ENCODE results near the gene BICRA. TPM values are rescaled to one million over a fixed set of nuclear protein-coding genes. Genes with fewer than 3 reads are reported as not detected.
A peak's percentile ranks its signal among the peaks of the same experiment; 100 is the strongest.

Gene BICRA
- total and polyA plus RNA-seq, 9 of the 15 experiments (the other 6 are each of a cell fraction or from before 2014, with no cell fraction given): 0.01 to 8.8 (median 1.2) TPM

DNA sequence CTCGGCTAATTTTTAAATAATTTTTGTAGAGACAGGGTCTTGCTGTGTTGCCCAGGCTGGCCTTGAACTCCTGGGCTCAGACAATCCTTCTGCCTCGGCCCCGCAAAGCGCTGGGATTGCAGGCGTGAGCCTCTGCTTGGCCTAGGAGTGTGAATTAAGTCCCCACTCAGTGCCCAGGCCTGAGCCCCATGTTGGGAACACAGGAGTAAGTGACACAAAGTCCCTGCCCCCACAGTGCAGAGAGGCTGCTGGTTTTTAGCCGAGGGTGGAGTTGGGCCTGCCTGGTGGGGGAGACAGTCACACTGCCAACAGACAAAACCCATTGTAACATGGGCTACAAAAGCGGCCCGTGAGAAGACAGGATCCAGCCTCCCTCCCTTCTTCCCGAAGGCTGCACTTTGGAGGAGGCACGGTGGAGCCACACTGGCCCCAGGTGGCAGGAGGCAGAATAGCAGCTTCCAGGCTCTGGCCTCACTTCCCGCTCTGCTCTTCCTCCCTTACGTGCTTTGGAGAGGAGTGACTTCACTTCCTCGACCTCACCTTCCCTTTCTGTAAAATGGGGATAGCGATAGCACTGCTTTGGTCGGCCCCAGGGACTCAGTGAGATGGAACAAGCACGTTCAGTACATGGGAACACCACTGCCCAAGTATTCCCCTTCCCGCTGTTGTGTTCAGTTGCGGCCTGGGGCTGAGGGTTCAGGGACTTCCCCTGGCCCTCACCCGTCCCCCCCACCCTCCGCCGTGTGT, 89.1 kb downstream of the BICRA start (continued):
- TF ChIP-seq, protein P1, sequence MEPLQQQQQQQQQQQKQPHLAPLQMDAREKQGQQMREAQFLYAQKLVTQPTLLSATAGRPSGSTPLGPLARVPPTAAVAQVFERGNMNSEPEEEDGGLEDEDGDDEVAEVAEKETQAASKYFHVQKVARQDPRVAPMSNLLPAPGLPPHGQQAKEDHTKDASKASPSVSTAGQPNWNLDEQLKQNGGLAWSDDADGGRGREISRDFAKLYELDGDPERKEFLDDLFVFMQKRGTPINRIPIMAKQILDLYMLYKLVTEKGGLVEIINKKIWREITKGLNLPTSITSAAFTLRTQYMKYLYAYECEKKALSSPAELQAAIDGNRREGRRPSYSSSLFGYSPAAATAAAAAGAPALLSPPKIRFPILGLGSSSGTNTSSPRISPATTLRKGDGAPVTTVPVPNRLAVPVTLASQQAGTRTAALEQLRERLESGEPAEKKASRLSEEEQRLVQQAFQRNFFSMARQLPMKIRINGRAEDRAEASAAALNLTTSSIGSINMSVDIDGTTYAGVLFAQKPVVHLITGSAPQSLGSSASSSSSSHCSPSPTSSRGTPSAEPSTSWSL (CRISPR knock-in tag; IDR thresholded peaks at IDR 0.05; ENCODE audit: borderline replicate concordance): no peak
- TF ChIP-seq, protein P2, sequence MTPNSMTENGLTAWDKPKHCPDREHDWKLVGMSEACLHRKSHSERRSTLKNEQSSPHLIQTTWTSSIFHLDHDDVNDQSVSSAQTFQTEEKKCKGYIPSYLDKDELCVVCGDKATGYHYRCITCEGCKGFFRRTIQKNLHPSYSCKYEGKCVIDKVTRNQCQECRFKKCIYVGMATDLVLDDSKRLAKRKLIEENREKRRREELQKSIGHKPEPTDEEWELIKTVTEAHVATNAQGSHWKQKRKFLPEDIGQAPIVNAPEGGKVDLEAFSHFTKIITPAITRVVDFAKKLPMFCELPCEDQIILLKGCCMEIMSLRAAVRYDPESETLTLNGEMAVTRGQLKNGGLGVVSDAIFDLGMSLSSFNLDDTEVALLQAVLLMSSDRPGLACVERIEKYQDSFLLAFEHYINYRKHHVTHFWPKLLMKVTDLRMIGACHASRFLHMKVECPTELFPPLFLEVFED (CRISPR knock-in tag; conservative IDR thresholded peaks at IDR 0.05): no peak
- TF ChIP-seq, protein P3, sequence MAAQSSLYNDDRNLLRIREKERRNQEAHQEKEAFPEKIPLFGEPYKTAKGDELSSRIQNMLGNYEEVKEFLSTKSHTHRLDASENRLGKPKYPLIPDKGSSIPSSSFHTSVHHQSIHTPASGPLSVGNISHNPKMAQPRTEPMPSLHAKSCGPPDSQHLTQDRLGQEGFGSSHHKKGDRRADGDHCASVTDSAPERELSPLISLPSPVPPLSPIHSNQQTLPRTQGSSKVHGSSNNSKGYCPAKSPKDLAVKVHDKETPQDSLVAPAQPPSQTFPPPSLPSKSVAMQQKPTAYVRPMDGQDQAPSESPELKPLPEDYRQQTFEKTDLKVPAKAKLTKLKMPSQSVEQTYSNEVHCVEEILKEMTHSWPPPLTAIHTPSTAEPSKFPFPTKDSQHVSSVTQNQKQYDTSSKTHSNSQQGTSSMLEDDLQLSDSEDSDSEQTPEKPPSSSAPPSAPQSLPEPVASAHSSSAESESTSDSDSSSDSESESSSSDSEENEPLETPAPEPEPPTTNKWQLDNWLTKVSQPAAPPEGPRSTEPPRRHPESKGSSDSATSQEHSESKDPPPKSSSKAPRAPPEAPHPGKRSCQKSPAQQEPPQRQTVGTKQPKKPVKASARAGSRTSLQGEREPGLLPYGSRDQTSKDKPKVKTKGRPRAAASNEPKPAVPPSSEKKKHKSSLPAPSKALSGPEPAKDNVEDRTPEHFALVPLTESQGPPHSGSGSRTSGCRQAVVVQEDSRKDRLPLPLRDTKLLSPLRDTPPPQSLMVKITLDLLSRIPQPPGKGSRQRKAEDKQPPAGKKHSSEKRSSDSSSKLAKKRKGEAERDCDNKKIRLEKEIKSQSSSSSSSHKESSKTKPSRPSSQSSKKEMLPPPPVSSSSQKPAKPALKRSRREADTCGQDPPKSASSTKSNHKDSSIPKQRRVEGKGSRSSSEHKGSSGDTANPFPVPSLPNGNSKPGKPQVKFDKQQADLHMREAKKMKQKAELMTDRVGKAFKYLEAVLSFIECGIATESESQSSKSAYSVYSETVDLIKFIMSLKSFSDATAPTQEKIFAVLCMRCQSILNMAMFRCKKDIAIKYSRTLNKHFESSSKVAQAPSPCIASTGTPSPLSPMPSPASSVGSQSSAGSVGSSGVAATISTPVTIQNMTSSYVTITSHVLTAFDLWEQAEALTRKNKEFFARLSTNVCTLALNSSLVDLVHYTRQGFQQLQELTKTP (IDR thresholded peaks at IDR 0.05; ENCODE audit: low read depth in 1 of 2, partially characterized antibody in 2 of 2): no peak
- no peak for TF ChIP-seq TCF7 (IDR thresholded peaks at IDR 0.05; ENCODE audit: borderline replicate concordance)
- TF ChIP-seq PTBP1 (IDR thresholded peaks at IDR 0.05; ENCODE audit: low read depth, low read length): 0 out of 2 replicates have a peak, but pooled peaks have one; percentile 47
- TF ChIP-seq, protein P4, sequence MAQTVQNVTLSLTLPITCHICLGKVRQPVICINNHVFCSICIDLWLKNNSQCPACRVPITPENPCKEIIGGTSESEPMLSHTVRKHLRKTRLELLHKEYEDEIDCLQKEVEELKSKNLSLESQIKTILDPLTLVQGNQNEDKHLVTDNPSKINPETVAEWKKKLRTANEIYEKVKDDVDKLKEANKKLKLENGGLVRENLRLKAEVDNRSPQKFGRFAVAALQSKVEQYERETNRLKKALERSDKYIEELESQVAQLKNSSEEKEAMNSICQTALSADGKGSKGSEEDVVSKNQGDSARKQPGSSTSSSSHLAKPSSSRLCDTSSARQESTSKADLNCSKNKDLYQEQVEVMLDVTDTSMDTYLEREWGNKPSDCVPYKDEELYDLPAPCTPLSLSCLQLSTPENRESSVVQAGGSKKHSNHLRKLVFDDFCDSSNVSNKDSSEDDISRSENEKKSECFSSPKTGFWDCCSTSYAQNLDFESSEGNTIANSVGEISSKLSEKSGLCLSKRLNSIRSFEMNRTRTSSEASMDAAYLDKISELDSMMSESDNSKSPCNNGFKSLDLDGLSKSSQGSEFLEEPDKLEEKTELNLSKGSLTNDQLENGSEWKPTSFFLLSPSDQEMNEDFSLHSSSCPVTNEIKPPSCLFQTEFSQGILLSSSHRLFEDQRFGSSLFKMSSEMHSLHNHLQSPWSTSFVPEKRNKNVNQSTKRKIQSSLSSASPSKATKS (CRISPR knock-in tag; IDR thresholded peaks at IDR 0.05): no peak
- TF ChIP-seq ILK (tag; IDR thresholded peaks at IDR 0.05; ENCODE audit: borderline replicate concordance, low read depth): no peak
- TF ChIP-seq, protein P5, sequence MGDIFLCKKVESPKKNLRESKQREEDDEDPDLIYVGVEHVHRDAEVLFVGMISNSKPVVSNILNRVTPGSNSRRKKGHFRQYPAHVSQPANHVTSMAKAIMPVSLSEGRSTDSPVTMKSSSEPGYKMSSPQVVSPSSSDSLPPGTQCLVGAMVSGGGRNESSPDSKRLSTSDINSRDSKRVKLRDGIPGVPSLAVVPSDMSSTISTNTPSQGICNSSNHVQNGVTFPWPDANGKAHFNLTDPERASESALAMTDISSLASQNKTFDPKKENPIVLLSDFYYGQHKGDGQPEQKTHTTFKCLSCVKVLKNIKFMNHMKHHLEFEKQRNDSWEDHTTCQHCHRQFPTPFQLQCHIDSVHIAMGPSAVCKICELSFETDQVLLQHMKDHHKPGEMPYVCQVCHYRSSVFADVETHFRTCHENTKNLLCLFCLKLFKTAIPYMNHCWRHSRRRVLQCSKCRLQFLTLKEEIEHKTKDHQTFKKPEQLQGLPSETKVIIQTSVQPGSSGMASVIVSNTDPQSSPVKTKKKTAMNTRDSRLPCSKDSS (IDR thresholded peaks at IDR 0.05; ENCODE audit: low read depth, partially characterized antibody): no peak
- TF ChIP-seq THRAP3 (IDR thresholded peaks at IDR 0.05; ENCODE audit: borderline replicate concordance): no peak
- TF ChIP-seq RAD21 (CRISPR knock-in tag; conservative IDR thresholded peaks at IDR 0.05 in 1 of 2, IDR thresholded peaks at IDR 0.05 in 1 of 2): peak; percentile 95 to 98
- no peak for TF ChIP-seq ZKSCAN8 (CRISPR knock-in tag; IDR thresholded peaks at IDR 0.05)
- no peak for TF ChIP-seq ZNF436 (CRISPR knock-in tag; IDR thresholded peaks at IDR 0.05)
- no peak for TF ChIP-seq NFRKB (IDR thresholded peaks at IDR 0.05; ENCODE audit: low read depth)
- TF ChIP-seq SRSF3 (IDR thresholded peaks at IDR 0.05; ENCODE audit: insufficient read depth, low read length): no peak
- TF ChIP-seq TBP (optimal IDR thresholded peaks at IDR 0.05; ENCODE audit: low read depth, low read length): no peak
- no peak for TF ChIP-seq SIN3B (IDR thresholded peaks at IDR 0.05; ENCODE audit: low read depth)

Measured in K562 (cell line).